Keratinocyte (primary cell): ENCODE data around the gene ERC1. TPM values are rescaled to one million over a fixed set of nuclear protein-coding genes. Genes with fewer than 3 reads are reported as not detected.

ENCODE experiments used
- DNase-seq: peaks from one replicate; pipeline ENCODE4 v3.0.0-alpha.2; 2011; ENCODE audit warnings: low read depth, missing footprints, low spot score
- FAIRE-seq: peaks from 2 replicates; lab custom pipeline; 2011; peaks lifted over from hg19 to GRCh38; lab: Jason Lieb, UNC
- H2AFZ ChIP-seq: 2 replicates; pipeline ENCODE4 v1.6.0; 2012; ENCODE audit warnings: low read length, control low read depth, inconsistent platforms; ENCODE audit not compliant: control insufficient read depth
- H3K27ac ChIP-seq: 2 replicates; pipeline ENCODE4 v1.5.1; 2011; ENCODE audit warnings: low read length; ENCODE audit not compliant: control insufficient read depth, insufficient read depth
- H3K27me3 ChIP-seq: 3 replicates; pipeline ENCODE4 v1.6.0; 2011; ENCODE audit warnings: low read length; ENCODE audit not compliant: control insufficient read depth, insufficient read depth; ENCODE audit errors: extremely low read depth
- H3K36me3 ChIP-seq, 2 experiments: 2 replicates in 1 of 2; 3 replicates in 1 of 2; pipeline ENCODE4 v1.5.1; 2011; ENCODE audit warnings: low read length in 2 of 2, mild to moderate bottlenecking in 1 of 2; ENCODE audit not compliant: control insufficient read depth in 2 of 2, insufficient read depth in 2 of 2; ENCODE audit errors: extremely low read depth in 1 of 2
- H3K4me1 ChIP-seq: 3 replicates; pipeline ENCODE4 v1.5.1; 2011; ENCODE audit warnings: low read length; ENCODE audit not compliant: control insufficient read depth, insufficient read depth; ENCODE audit errors: extremely low read depth
- H3K4me2 ChIP-seq: 3 replicates; pipeline ENCODE4 v1.6.0; 2011; ENCODE audit warnings: low read depth, low read length; ENCODE audit not compliant: control insufficient read depth, insufficient read depth; ENCODE audit errors: extremely low read depth
- H3K4me3 ChIP-seq, 3 experiments: fragments of 200-600 bp in 1 of 3; sonication (generic) in 1 of 3; 2 replicates in 2 of 3; 3 replicates in 1 of 3; pipeline ENCODE4 v1.5.1; 2011 to 2016; ENCODE audit warnings: low read length in 3 of 3, mild to moderate bottlenecking in 3 of 3, control low read depth in 2 of 3, inconsistent platforms in 1 of 3, low read depth in 1 of 3, mixed read lengths in 1 of 3, mixed run types in 1 of 3, moderate library complexity in 1 of 3; ENCODE audit not compliant: control insufficient read depth in 2 of 3, insufficient read depth in 2 of 3; ENCODE audit errors: extremely low read depth in 1 of 3
- H3K79me2 ChIP-seq: 2 replicates; pipeline ENCODE4 v1.6.0; 2012; ENCODE audit warnings: low read length; ENCODE audit not compliant: control insufficient read depth, insufficient read depth
- H3K9ac ChIP-seq: 3 replicates; pipeline ENCODE4 v1.6.0; 2011; ENCODE audit warnings: low read length; ENCODE audit not compliant: control insufficient read depth, insufficient read depth; ENCODE audit errors: extremely low read depth
- H3K9me1 ChIP-seq: 3 replicates; pipeline ENCODE4 v1.6.0; 2011; ENCODE audit warnings: low read length; ENCODE audit not compliant: control insufficient read depth, insufficient read depth; ENCODE audit errors: extremely low read depth
- H3K9me3 ChIP-seq: 2 replicates; pipeline ENCODE4 v1.5.1; 2012; ENCODE audit warnings: low read depth, low read length; ENCODE audit not compliant: control insufficient read depth
- H4K20me1 ChIP-seq: 3 replicates; pipeline ENCODE4 v1.6.0; 2011; ENCODE audit warnings: low read length; ENCODE audit not compliant: control insufficient read depth, insufficient read depth; ENCODE audit errors: extremely low read depth
- EZH2 ChIP-seq: IDR thresholded peaks from one replicate; pipeline ENCODE4 v1.6.1; 2012; ENCODE audit warnings: inconsistent platforms, mild to moderate bottlenecking, low read length, moderate library complexity
- dilution Hi-C: fragments of 300-500 bp; cut with MboI; formaldehyde crosslinking; loops from one replicate; pipeline ENCODE4 v1.7.0; 2020; ENCODE audit warnings: low sequenced_read_pairs; ENCODE audit not compliant: extremely low pct_ligation_motif_present
- polyA plus RNA-seq, 5 experiments: library from polyadenylated mRNA; depleted of rRNA in 3 of 5; stranded (reverse) in 3 of 5; stranded (forward) in 1 of 5; unstranded in 1 of 5; fragments of >200 nt; gene quantifications; 1 replicate in 1 of 5; 2 replicates in 3 of 5; 3 replicates in 1 of 5; pipeline versions ENCODE4 v1.2.1 to v1.2.3, GENCODE V29; 2011 to 2012; ENCODE audit warnings: missing spikeins in 2 of 5, low read depth in 1 of 5, low replicate concordance in 1 of 5
- TF ChIP-seq, protein P1 (sequence below), 3 experiments: IDR thresholded peaks in 1 of 3; conservative IDR thresholded peaks in 1 of 3; optimal IDR thresholded peaks in 1 of 3; 2 replicates in 2 of 3; 3 replicates in 1 of 3; pipeline versions ENCODE3 to v1.5.1; 2011; ENCODE audit warnings: low read length in 3 of 3, mild to moderate bottlenecking in 3 of 3, moderate library complexity in 2 of 3, control low read depth in 1 of 3, inconsistent platforms in 1 of 3; ENCODE audit not compliant: insufficient read depth in 2 of 3; ENCODE audit errors: extremely low read depth in 1 of 3

Gene ERC1
- polyA plus RNA-seq, 1 donor (not counting 4 experiments of a cell fraction or from before 2014, with no cell fraction given), result 16.1 TPM

DNA sequence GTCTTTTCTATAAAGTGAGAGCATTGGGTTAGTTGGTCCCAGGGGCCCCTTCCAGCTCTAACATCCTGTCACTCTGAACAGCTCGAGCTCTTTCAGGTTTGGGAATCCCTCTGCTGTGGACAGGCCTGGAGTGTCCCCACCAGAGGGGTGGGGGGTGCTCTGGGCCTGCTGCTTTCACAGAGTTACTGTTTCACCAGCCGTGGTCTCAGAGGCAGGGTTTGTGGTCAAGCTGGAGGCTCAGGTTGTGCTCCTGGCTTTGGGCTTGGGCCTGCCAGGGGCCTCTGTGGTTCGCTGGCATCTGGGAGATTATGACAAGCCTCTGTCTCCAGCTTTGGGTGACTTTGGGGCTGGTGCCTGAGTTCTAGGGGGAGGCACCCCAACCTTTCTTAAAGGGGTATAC lies 543.7 kb downstream of the ERC1 start:
- peaks cover 17% of the 10 kb centered on the region for H3K27me3 ChIP-seq
- no peaks in the 10 kb centered on the region for H3K36me3 ChIP-seq
- H3K9me1 ChIP-seq, result no peaks in the 10 kb centered on the region
- no peak overlapping the region for H3K9ac ChIP-seq
- H4K20me1 ChIP-seq, result peaks cover 12% of the 10 kb centered on the region
- no peak for FAIRE-seq
- DNase-seq, result no peak
- TF ChIP-seq EZH2, result no peak
- TF ChIP-seq, protein P1, sequence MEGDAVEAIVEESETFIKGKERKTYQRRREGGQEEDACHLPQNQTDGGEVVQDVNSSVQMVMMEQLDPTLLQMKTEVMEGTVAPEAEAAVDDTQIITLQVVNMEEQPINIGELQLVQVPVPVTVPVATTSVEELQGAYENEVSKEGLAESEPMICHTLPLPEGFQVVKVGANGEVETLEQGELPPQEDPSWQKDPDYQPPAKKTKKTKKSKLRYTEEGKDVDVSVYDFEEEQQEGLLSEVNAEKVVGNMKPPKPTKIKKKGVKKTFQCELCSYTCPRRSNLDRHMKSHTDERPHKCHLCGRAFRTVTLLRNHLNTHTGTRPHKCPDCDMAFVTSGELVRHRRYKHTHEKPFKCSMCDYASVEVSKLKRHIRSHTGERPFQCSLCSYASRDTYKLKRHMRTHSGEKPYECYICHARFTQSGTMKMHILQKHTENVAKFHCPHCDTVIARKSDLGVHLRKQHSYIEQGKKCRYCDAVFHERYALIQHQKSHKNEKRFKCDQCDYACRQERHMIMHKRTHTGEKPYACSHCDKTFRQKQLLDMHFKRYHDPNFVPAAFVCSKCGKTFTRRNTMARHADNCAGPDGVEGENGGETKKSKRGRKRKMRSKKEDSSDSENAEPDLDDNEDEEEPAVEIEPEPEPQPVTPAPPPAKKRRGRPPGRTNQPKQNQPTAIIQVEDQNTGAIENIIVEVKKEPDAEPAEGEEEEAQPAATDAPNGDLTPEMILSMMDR (optimal IDR thresholded peaks at IDR 0.05 in 1 of 3, IDR thresholded peaks at IDR 0.05 in 1 of 3, conservative IDR thresholded peaks at IDR 0.05 in 1 of 3; ENCODE audit: extremely low read depth in 1 of 3, insufficient read depth in 2 of 3, low read length in 3 of 3), result no peak
- dilution Hi-C loops, result no loop called here
- no peaks in the 10 kb centered on the region for H3K9me3 ChIP-seq
- H2AFZ ChIP-seq, result no peak overlapping the region
- H3K27ac ChIP-seq, result no peak overlapping the region
- H3K4me3 ChIP-seq, result no peak overlapping the region
- peaks cover 11% of the 10 kb centered on the region for H3K4me1 ChIP-seq
- H3K4me2 ChIP-seq, result no peak overlapping the region
- H3K79me2 ChIP-seq, result peaks cover 83% of the 10 kb centered on the region

DNA sequence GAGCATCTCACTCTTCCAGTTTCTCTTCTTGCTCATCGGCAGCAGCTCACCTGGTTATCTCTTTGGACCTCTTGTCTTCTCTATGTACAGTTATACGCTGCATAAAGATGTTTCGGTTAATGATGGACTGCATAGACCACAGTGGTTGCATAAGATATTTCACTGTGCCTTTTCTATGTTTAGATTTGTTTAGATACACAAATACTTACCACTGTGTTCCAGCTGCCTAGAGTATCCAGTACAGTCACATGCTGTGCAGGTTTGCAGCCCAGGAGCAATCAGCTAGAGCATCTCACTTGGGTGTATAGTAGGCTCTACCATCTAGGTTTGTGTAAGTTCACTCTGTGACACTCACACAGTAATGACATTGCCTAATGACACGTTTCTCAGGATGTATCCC lies 545.8 kb downstream of the ERC1 start:
- Histone ChIP-seq H4K20me1 (peaks cover 16% of the 10 kb centered on the region), H3K36me3 (no peaks in the 10 kb centered on the region)
- dilution Hi-C loops, result no loop called here

More for the DNA sequence above, 545.8 kb downstream of the ERC1 start:
- Histone ChIP-seq H3K4me3 (no peak overlapping the region), H3K9ac (no peak overlapping the region), H2AFZ (no peak overlapping the region), H3K9me3 (no peaks in the 10 kb centered on the region), H3K27ac (no peak overlapping the region), H3K4me1 (peaks cover 26% of the 10 kb centered on the region), H3K79me2 (peaks cover 85% of the 10 kb centered on the region), H3K27me3 (peaks cover 8% of the 10 kb centered on the region), H3K9me1 (no peaks in the 10 kb centered on the region), H3K4me2 (no peak overlapping the region)
- FAIRE-seq (peak; percentile 29), DNase-seq (no peak)
- no peak for TF ChIP-seq EZH2
- TF ChIP-seq, protein P1 (optimal IDR thresholded peaks at IDR 0.05 in 1 of 3, IDR thresholded peaks at IDR 0.05 in 1 of 3, conservative IDR thresholded peaks at IDR 0.05 in 1 of 3; ENCODE audit: extremely low read depth in 1 of 3, insufficient read depth in 2 of 3, low read length in 3 of 3), result no peak
